Activated naive CD4-positive, alpha-beta T cell treated with anti-CD3 and anti-CD28 coated beads for 36 hours (primary cell): Measurements from ENCODE around the gene COQ2. TPM values are rescaled to one million over a fixed set of nuclear protein-coding genes. Genes with fewer than 3 reads are reported as not detected.

Experiments used
- CTCF ChIA-PET: fragments of 350-600 bp; sonication (Branson Sonifier 250); formaldehyde crosslinking; loops from one replicate; lab custom pipeline; 2021; ENCODE audit warnings: antibody characterized with exemption; lab: Charles Lee
- DNase-seq: peaks from one replicate; pipeline ENCODE4 v3.0.0-alpha.2; 2020
- H3K27ac Mint-ChIP-seq: one replicate; pipeline ENCODE4 v1.8.0; 2021; ENCODE audit warnings: mild to moderate bottlenecking, mixed read lengths
- H3K27me3 Mint-ChIP-seq: one replicate; pipeline ENCODE4 v1.8.0; 2021; ENCODE audit warnings: low read depth, mixed read lengths
- H3K36me3 Mint-ChIP-seq: one replicate; pipeline ENCODE4 v1.8.0; 2021; ENCODE audit warnings: low read depth, mixed read lengths
- H3K4me1 Mint-ChIP-seq: one replicate; pipeline ENCODE4 v1.8.0; 2021; ENCODE audit warnings: low read depth, mixed read lengths
- H3K4me3 Mint-ChIP-seq: one replicate; pipeline ENCODE4 v1.8.0; 2021; ENCODE audit warnings: mild to moderate bottlenecking, moderate library complexity, mixed read lengths
- H3K9me3 Mint-ChIP-seq: one replicate; pipeline ENCODE4 v1.8.0; 2021; ENCODE audit warnings: mixed read lengths
- intact Hi-C: fragments of 100-400 bp; cut with micrococcal nuclease; formaldehyde crosslinking; loops from one replicate; pipeline ENCODE4 v1.15.1; 2023
- total RNA-seq, 2 experiments: library from RNA; stranded (reverse); gene quantifications; one replicate each; pipeline ENCODE4 v1.2.3, GENCODE V29; 2021

COQ2 gene
- total RNA-seq, 2 experiments from 2014 or later: 18.7 to 19.5 TPM

- Mint-ChIP-seq H3K36me3 (peaks cover 29% of the 10 kb centered on the region), H3K9me3 (no peaks in the 10 kb centered on the region), H3K27ac (no peak overlapping the region), H3K4me1 (no peaks in the 10 kb centered on the region), H3K27me3 (no peaks in the 10 kb centered on the region), H3K4me3 (no peak overlapping the region)
- CTCF ChIA-PET: interaction anchor here (0.6 to 5.0 kb wide), 9 partner anchors 10 to 226 kb away, joined by 3 to 30 read pairs (median 7); partner anchors contain the start of gene COPS4
- no peak for DNase-seq
- intact Hi-C loops: loop anchor here (2.0 kb wide), 1 partner anchor 227 kb away; the partner anchor contains the start of gene COPS4
Measured at GRCh38 chr4:83261307-83261706, 23.3 kb downstream of the COQ2 start.

GRCh38 chr4:83259586-83259985 is 25.0 kb downstream of the COQ2 start:
- intact Hi-C loops: no loop called here
- Mint-ChIP-seq H3K27me3 (no peaks in the 10 kb centered on the region), H3K4me3 (no peak overlapping the region), H3K9me3 (no peaks in the 10 kb centered on the region), H3K27ac (no peak overlapping the region), H3K36me3 (peaks cover 27% of the 10 kb centered on the region), H3K4me1 (no peaks in the 10 kb centered on the region)
- DNase-seq: no peak
- CTCF ChIA-PET: interaction anchor here (0.9 to 5.0 kb wide), 9 partner anchors 22 to 380 kb away, joined by 3 to 30 read pairs (median 5); partner anchors contain the start of gene COPS4

- DNase-seq: no peak
- Mint-ChIP-seq H3K4me3 (no peak overlapping the region), H3K27me3 (no peaks in the 10 kb centered on the region), H3K9me3 (no peaks in the 10 kb centered on the region), H3K4me1 (no peaks in the 10 kb centered on the region), H3K27ac (no peak overlapping the region), H3K36me3 (peaks cover 25% of the 10 kb centered on the region)
- CTCF ChIA-PET: interaction anchor here (5.0 kb wide), 1 partner anchor 23 kb away, joined by 30 read pairs; no protein-coding TSS in a partner anchor
- intact Hi-C loops: no loop called here
Measured at GRCh38 chr4:83258461-83258860, 26.1 kb downstream of the COQ2 start.

GRCh38 chr4:83257811-83258210 is 26.8 kb downstream of the COQ2 start:
- Mint-ChIP-seq H3K36me3 (peaks cover 20% of the 10 kb centered on the region), H3K9me3 (no peaks in the 10 kb centered on the region), H3K4me1 (peaks cover 3% of the 10 kb centered on the region), H3K4me3 (no peak overlapping the region), H3K27me3 (no peaks in the 10 kb centered on the region), H3K27ac (no peak overlapping the region)
- CTCF ChIA-PET: no interaction called here
- no peak for DNase-seq
- intact Hi-C loops: no loop called here

- CTCF ChIA-PET: interaction anchor here (1.6 to 4.7 kb wide), 2 partner anchors 137 to 143 kb away, joined by 5 to 26 read pairs; partner anchors contain the start of gene PLAC8
- DNase-seq: no peak
- Mint-ChIP-seq H3K27me3 (no peaks in the 10 kb centered on the region), H3K4me3 (no peak overlapping the region), H3K4me1 (peaks cover 6% of the 10 kb centered on the region), H3K27ac (no peak overlapping the region), H3K9me3 (no peaks in the 10 kb centered on the region), H3K36me3 (peaks cover 14% of the 10 kb centered on the region)
- intact Hi-C loops: no loop called here
Measured at GRCh38 chr4:83255584-83255983, 29.0 kb downstream of the COQ2 start.

- Mint-ChIP-seq H3K36me3 (peaks cover 3% of the 10 kb centered on the region), H3K4me1 (peaks cover 6% of the 10 kb centered on the region), H3K9me3 (no peaks in the 10 kb centered on the region), H3K27ac (no peak overlapping the region), H3K27me3 (no peaks in the 10 kb centered on the region), H3K4me3 (no peak overlapping the region)
- peak; percentile 90 for DNase-seq
- CTCF ChIA-PET: interaction anchor here (0.6 to 4.7 kb wide), 27 partner anchors 8 to 385 kb away, joined by 3 to 26 read pairs (median 4); partner anchors contain the start of genes COQ2 and PLAC8
- intact Hi-C loops: loop anchor here (1.0 to 2.0 kb wide), 9 partner anchors 18 to 400 kb away; no protein-coding TSS in a partner anchor
Measured at GRCh38 chr4:83252782-83253405, 31.7 kb downstream of the COQ2 start.

- no peaks in the 10 kb centered on the region for H3K9me3 Mint-ChIP-seq
- CTCF ChIA-PET: interaction anchor here (0.5 to 4.7 kb wide), 22 partner anchors 10 to 437 kb away, joined by 3 to 26 read pairs (median 4); partner anchors contain the start of gene PLAC8
- DNase-seq: no peak
- H3K4me3 Mint-ChIP-seq: no peak overlapping the region
- no peaks in the 10 kb centered on the region for H3K36me3 Mint-ChIP-seq
- peaks cover 6% of the 10 kb centered on the region for H3K4me1 Mint-ChIP-seq
- no peak overlapping the region for H3K27ac Mint-ChIP-seq
- no peaks in the 10 kb centered on the region for H3K27me3 Mint-ChIP-seq
- intact Hi-C loops: no loop called here
Measured at GRCh38 chr4:83251447-83251830, 33.2 kb downstream of the COQ2 start.

GRCh38 chr4:83250687-83251446 is 33.7 kb downstream of the COQ2 start:
- DNase-seq: no peak
- Mint-ChIP-seq H3K9me3 (no peaks in the 10 kb centered on the region), H3K27ac (no peak overlapping the region), H3K4me1 (peaks cover 6% of the 10 kb centered on the region), H3K4me3 (no peak overlapping the region), H3K27me3 (no peaks in the 10 kb centered on the region), H3K36me3 (no peaks in the 10 kb centered on the region)
- CTCF ChIA-PET: interaction anchor here (0.6 to 4.7 kb wide), 22 partner anchors 10 to 436 kb away, joined by 3 to 26 read pairs (median 4); partner anchors contain the start of gene PLAC8
- intact Hi-C loops: no loop called here

- Mint-ChIP-seq H3K4me3 (no peak overlapping the region), H3K36me3 (peaks cover 6% of the 10 kb centered on the region), H3K27me3 (no peaks in the 10 kb centered on the region), H3K27ac (no peak overlapping the region), H3K4me1 (peaks cover 8% of the 10 kb centered on the region), H3K9me3 (peaks cover 2% of the 10 kb centered on the region)
- CTCF ChIA-PET: interaction anchor here (1.2 to 4.0 kb wide), 4 partner anchors 13 to 214 kb away, joined by 3 to 15 read pairs (median 3); partner anchors contain the start of gene COPS4
- intact Hi-C loops: no loop called here
- no peak for DNase-seq
Measured at GRCh38 chr4:83248486-83248885, 36.1 kb downstream of the COQ2 start.

- H3K4me3 Mint-ChIP-seq: no peak overlapping the region
- peaks cover 8% of the 10 kb centered on the region for H3K36me3 Mint-ChIP-seq
- CTCF ChIA-PET: interaction anchor here (0.6 to 4.0 kb wide), 6 partner anchors 12 to 254 kb away, joined by 3 to 15 read pairs (median 3); no protein-coding TSS in a partner anchor
- H3K27me3 Mint-ChIP-seq: no peaks in the 10 kb centered on the region
- H3K27ac Mint-ChIP-seq: no peak overlapping the region
- peaks cover 6% of the 10 kb centered on the region for H3K4me1 Mint-ChIP-seq
- DNase-seq: no peak
- H3K9me3 Mint-ChIP-seq: peaks cover 2% of the 10 kb centered on the region
- intact Hi-C loops: no loop called here
Measured at GRCh38 chr4:83247415-83248357, 36.9 kb downstream of the COQ2 start.

- H3K27me3 Mint-ChIP-seq: peaks cover 9% of the 10 kb centered on the region
- peaks cover 11% of the 10 kb centered on the region for H3K36me3 Mint-ChIP-seq
- intact Hi-C loops: no loop called here
- no peak overlapping the region for H3K27ac Mint-ChIP-seq
- peaks cover 31% of the 10 kb centered on the region for H3K4me1 Mint-ChIP-seq
- H3K4me3 Mint-ChIP-seq: no peak overlapping the region
- CTCF ChIA-PET: interaction anchor here (0.7 to 1.5 kb wide), 3 partner anchors 11 to 167 kb away, joined by 4 to 5 read pairs (median 5); no protein-coding TSS in a partner anchor
- no peak for DNase-seq
- peaks cover 2% of the 10 kb centered on the region for H3K9me3 Mint-ChIP-seq
Measured at GRCh38 chr4:83241132-83241531, 43.5 kb downstream of the COQ2 start.
